H9 (cell line): ENCODE data around the gene ZBTB16. TPM values are rescaled to one million over a fixed set of nuclear protein-coding genes. Genes with fewer than 3 reads are reported as not detected.

ENCODE experiments used
- DNase-seq: peaks from one replicate; pipeline ENCODE4 v3.0.0-alpha.2; 2017
- H2AFZ ChIP-seq: one replicate; pipeline ENCODE4 v1.6.1; 2013; ENCODE audit warnings: mild to moderate bottlenecking, low read length, control low read depth, moderate library complexity
- H2AK5ac ChIP-seq: 2 replicates; pipeline ENCODE4 v1.6.1; 2013; ENCODE audit warnings: low read length, control low read depth, mixed read lengths; ENCODE audit not compliant: insufficient read length
- H2BK120ac ChIP-seq: one replicate; pipeline ENCODE4 v1.6.1; 2013; ENCODE audit warnings: low read depth, mild to moderate bottlenecking, low read length, control low read depth, inconsistent platforms; ENCODE audit not compliant: poor library complexity, severe bottlenecking
- H2BK12ac ChIP-seq: 2 replicates; pipeline ENCODE4 v1.6.1; 2013; ENCODE audit warnings: low read length, control low read depth, mixed read lengths, low read depth; ENCODE audit not compliant: insufficient read length
- H2BK15ac ChIP-seq: 2 replicates; pipeline ENCODE4 v1.6.1; 2013; ENCODE audit warnings: low read depth, low read length, control low read depth
- H2BK20ac ChIP-seq: one replicate; pipeline ENCODE4 v1.6.1; 2013; ENCODE audit warnings: low read depth, mild to moderate bottlenecking, low read length, control low read depth, inconsistent platforms; ENCODE audit not compliant: poor library complexity, severe bottlenecking
- H2BK5ac ChIP-seq: 2 replicates; pipeline ENCODE4 v1.6.1; 2013; ENCODE audit warnings: low read length, control low read depth, mixed read lengths; ENCODE audit not compliant: insufficient read length
- H3K14ac ChIP-seq: 2 replicates; pipeline ENCODE4 v1.6.1; 2013; ENCODE audit warnings: low read length, control low read depth; ENCODE audit not compliant: insufficient read depth
- H3K18ac ChIP-seq: 2 replicates; pipeline ENCODE4 v1.6.1; 2013; ENCODE audit warnings: low read depth, mild to moderate bottlenecking, mixed read lengths, low read length, control low read depth; ENCODE audit not compliant: insufficient read length
- H3K23ac ChIP-seq: 2 replicates; pipeline ENCODE4 v1.6.1; 2013; ENCODE audit warnings: low read length, control low read depth, mixed read lengths, low read depth; ENCODE audit not compliant: insufficient read length
- H3K23me2 ChIP-seq: 2 replicates; pipeline ENCODE4 v1.6.1; 2013; ENCODE audit warnings: low read depth, mild to moderate bottlenecking, mixed read lengths, low read length, control low read depth; ENCODE audit not compliant: insufficient read length, poor library complexity, severe bottlenecking
- H3K27ac ChIP-seq: 2 replicates; pipeline ENCODE4 v1.5.1; 2013; ENCODE audit warnings: low read length, control low read depth, mixed read lengths, low read depth; ENCODE audit not compliant: insufficient read length
- H3K27me3 ChIP-seq: 2 replicates; pipeline ENCODE4 v1.6.1; 2013; ENCODE audit warnings: low read length, control low read depth, inconsistent platforms; ENCODE audit not compliant: insufficient read depth
- H3K4ac ChIP-seq: 2 replicates; pipeline ENCODE4 v1.6.1; 2013; ENCODE audit warnings: low read depth, mild to moderate bottlenecking, control low read depth, inconsistent platforms, low read length, moderate library complexity
- H3K4me1 ChIP-seq: 2 replicates; pipeline ENCODE4 v1.6.1; 2013; ENCODE audit warnings: low read length, control low read depth, inconsistent platforms; ENCODE audit not compliant: insufficient read depth
- H3K4me2 ChIP-seq: 2 replicates; pipeline ENCODE4 v1.6.1; 2013; ENCODE audit warnings: low read length, control low read depth, mixed read lengths; ENCODE audit not compliant: insufficient read length, insufficient read depth
- H3K56ac ChIP-seq: 2 replicates; pipeline ENCODE4 v1.6.1; 2013; ENCODE audit warnings: low read depth, mild to moderate bottlenecking, mixed read lengths, low read length, control low read depth; ENCODE audit not compliant: insufficient read length
- H3K79me1 ChIP-seq: 2 replicates; pipeline ENCODE4 v1.6.1; 2013; ENCODE audit warnings: low read depth, mild to moderate bottlenecking, moderate library complexity, low read length, control low read depth, inconsistent platforms; ENCODE audit not compliant: insufficient read depth, poor library complexity, severe bottlenecking
- H3K79me2 ChIP-seq: 2 replicates; pipeline ENCODE4 v1.6.1; 2013; ENCODE audit warnings: low read length, control low read depth, inconsistent platforms; ENCODE audit not compliant: insufficient read depth
- H3K9ac ChIP-seq: 2 replicates; pipeline ENCODE4 v1.6.1; 2013; ENCODE audit warnings: low read length, control low read depth, mixed read lengths; ENCODE audit not compliant: insufficient read length; ENCODE audit errors: extremely low read depth
- H3K9me3 ChIP-seq: one replicate; pipeline ENCODE4 v1.6.1; 2013; ENCODE audit warnings: low read depth, low read length, inconsistent platforms; ENCODE audit not compliant: control insufficient read depth
- H3T11ph ChIP-seq: one replicate; pipeline ENCODE4 v1.6.1; 2013; ENCODE audit warnings: mild to moderate bottlenecking, low read length, control low read depth, inconsistent platforms
- H4K20me1 ChIP-seq: one replicate; pipeline ENCODE4 v1.6.1; 2013; ENCODE audit not compliant: control insufficient read depth, insufficient read length, insufficient read depth
- H4K5ac ChIP-seq: 2 replicates; pipeline ENCODE4 v1.6.1; 2013; ENCODE audit warnings: low read depth, mild to moderate bottlenecking, mixed read lengths, low read length, control low read depth; ENCODE audit not compliant: insufficient read length
- H4K8ac ChIP-seq: replicated peaks from 2 replicates; pipeline ENCODE4 v1.6.1; 2013; ENCODE audit warnings: low read length, control low read depth, mixed read lengths, low read depth; ENCODE audit not compliant: insufficient read length
- H4K91ac ChIP-seq: 2 replicates; pipeline ENCODE4 v1.6.1; 2013; ENCODE audit warnings: low read depth, mild to moderate bottlenecking, moderate library complexity, mixed read lengths, low read length, control low read depth; ENCODE audit not compliant: insufficient read length
- H3K27ac Mint-ChIP-seq, 3 experiments: 2 replicates in 2 of 3; 3 replicates in 1 of 3; pipeline ENCODE4 v1.8.0; 2020 to 2021; ENCODE audit warnings: mixed read lengths in 3 of 3, mild to moderate bottlenecking in 1 of 3, moderate library complexity in 1 of 3
- H3K27me3 Mint-ChIP-seq: 2 replicates; pipeline ENCODE4 v1.8.0; 2021; ENCODE audit warnings: low read depth, mild to moderate bottlenecking, moderate library complexity, mixed read lengths
- H3K36me3 Mint-ChIP-seq, 3 experiments: 2 replicates in 2 of 3; 3 replicates in 1 of 3; pipeline ENCODE4 v1.8.0; 2020 to 2021; ENCODE audit warnings: low read depth in 3 of 3, mixed read lengths in 3 of 3; ENCODE audit not compliant: insufficient read depth in 1 of 3
- H3K4me1 Mint-ChIP-seq, 2 experiments: 2 replicates each; pipeline ENCODE4 v1.8.0; 2020; ENCODE audit warnings: mixed read lengths in 2 of 2
- H3K4me3 Mint-ChIP-seq, 2 experiments: 2 replicates in 1 of 2; 3 replicates in 1 of 2; pipeline ENCODE4 v1.8.0; 2020 to 2021; ENCODE audit warnings: mild to moderate bottlenecking in 2 of 2, mixed read lengths in 2 of 2, moderate library complexity in 1 of 2
- H3K9me3 Mint-ChIP-seq, 2 experiments: 2 replicates in 1 of 2; 3 replicates in 1 of 2; pipeline ENCODE4 v1.8.0; 2020; ENCODE audit warnings: mild to moderate bottlenecking in 2 of 2, mixed read lengths in 2 of 2, moderate library complexity in 1 of 2
- WGBS: extraction: QIAGEN DNeasy Blood & Tissue Kit; methylation state at CpG from one replicate; pipeline ENCODE4 v1.1.7; 2013; ENCODE audit warnings: missing lambda C conversion rate, low lambda C conversion rate, mixed read lengths; ENCODE audit not compliant: insufficient read length; ENCODE audit errors: extremely low coverage; 5-methylcytosine and 5-hydroxymethylcytosine counted together
- total RNA-seq: library from RNA; stranded (reverse); gene quantifications from 2 replicates; pipeline ENCODE4 v1.2.1, GENCODE V29; 2021
- TF ChIP-seq, protein P1 (sequence below): fragments of 200-600 bp; sonication (generic); conservative IDR thresholded peaks from 3 replicates; pipeline ENCODE4 v1.8.0; 2021; ENCODE audit warnings: antibody characterized with exemption, mild to moderate bottlenecking

The ZBTB16 gene
- total RNA-seq, 1 experiment from 2014 or later: not detected

DNA sequence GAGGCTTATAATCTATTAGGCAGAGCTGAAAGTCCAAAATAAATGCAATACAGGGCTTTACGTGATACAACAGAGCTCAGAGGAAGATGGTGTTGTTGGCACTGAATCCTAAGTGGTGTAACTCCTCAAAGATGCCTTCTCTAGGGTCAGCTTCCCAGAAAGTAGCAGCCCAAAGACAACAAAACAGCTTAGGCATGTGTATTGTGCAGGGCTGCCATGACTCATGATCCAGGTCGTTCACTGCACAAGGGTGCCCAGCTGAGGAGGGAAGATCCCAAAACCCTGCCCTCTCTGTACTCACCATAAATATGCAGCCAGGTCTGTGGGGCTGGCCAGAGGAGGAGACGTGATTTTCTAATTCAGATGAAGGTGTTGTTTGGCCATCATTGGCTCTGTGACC, 177.3 kb downstream of the ZBTB16 start:
- Histone ChIP-seq H3K27ac (no peak overlapping the region), H3K4me1 (peaks cover 4% of the 10 kb centered on the region; the same call in 1 of the 2 replicates), H2BK12ac (no peak overlapping the region), H2AK5ac (no peak overlapping the region), H3K79me1 (no peaks in the 10 kb centered on the region), H2BK120ac (no peak overlapping the region), H4K8ac (no peak overlapping the region), H2AFZ (no peak overlapping the region), H2BK15ac (no peak overlapping the region), H4K20me1 (no peaks in the 10 kb centered on the region), H4K5ac (no peak overlapping the region), H3K79me2 (no peaks in the 10 kb centered on the region), H3T11ph (no peak overlapping the region), H3K9ac (no peak overlapping the region), H3K4me2 (no peak overlapping the region), H2BK20ac (no peak overlapping the region), H3K23me2 (no peaks in the 10 kb centered on the region), H3K9me3 (no peaks in the 10 kb centered on the region), H3K4ac (no peak overlapping the region), H3K18ac (no peak overlapping the region), H3K27me3 (no peaks in the 10 kb centered on the region), H4K91ac (no peak overlapping the region), H3K23ac (no peak overlapping the region), H3K14ac (no peak overlapping the region), H3K56ac (no peak overlapping the region), H2BK5ac (no peak overlapping the region)
- DNase-seq: no peak
- no peak overlapping the region for H3K27ac Mint-ChIP-seq
- peaks cover 3 to 20% of the 10 kb centered on the region in 2 experiments for H3K4me1 Mint-ChIP-seq
- WGBS: no CpG with 5 or more reads among the region's 3 CpGs
- peaks cover 0 to 3% of the 10 kb centered on the region in 2 experiments; a peak in 2 of 5 replicates for H3K9me3 Mint-ChIP-seq
- TF ChIP-seq, protein P1, sequence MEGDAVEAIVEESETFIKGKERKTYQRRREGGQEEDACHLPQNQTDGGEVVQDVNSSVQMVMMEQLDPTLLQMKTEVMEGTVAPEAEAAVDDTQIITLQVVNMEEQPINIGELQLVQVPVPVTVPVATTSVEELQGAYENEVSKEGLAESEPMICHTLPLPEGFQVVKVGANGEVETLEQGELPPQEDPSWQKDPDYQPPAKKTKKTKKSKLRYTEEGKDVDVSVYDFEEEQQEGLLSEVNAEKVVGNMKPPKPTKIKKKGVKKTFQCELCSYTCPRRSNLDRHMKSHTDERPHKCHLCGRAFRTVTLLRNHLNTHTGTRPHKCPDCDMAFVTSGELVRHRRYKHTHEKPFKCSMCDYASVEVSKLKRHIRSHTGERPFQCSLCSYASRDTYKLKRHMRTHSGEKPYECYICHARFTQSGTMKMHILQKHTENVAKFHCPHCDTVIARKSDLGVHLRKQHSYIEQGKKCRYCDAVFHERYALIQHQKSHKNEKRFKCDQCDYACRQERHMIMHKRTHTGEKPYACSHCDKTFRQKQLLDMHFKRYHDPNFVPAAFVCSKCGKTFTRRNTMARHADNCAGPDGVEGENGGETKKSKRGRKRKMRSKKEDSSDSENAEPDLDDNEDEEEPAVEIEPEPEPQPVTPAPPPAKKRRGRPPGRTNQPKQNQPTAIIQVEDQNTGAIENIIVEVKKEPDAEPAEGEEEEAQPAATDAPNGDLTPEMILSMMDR: no peak
- H3K27me3 Mint-ChIP-seq: peaks cover 78% of the 10 kb centered on the region
- H3K4me3 Mint-ChIP-seq: no peak overlapping the region
- H3K36me3 Mint-ChIP-seq: no peaks in the 10 kb centered on the region
